CD4-positive, alpha-beta memory T cell (primary cell): ENCODE data around the gene HHEX. TPM values are rescaled to one million over a fixed set of nuclear protein-coding genes. Genes with fewer than 3 reads are reported as not detected.

ENCODE experiments used
- CTCF ChIA-PET: fragments of 350-600 bp; sonication (Branson Sonifier 250); formaldehyde crosslinking; loops from one replicate; lab custom pipeline; 2021; ENCODE audit warnings: inconsistent platforms; ENCODE audit not compliant: partially characterized antibody; lab: Charles Lee
- POLR2A ChIA-PET: fragments of 350-600 bp; sonication (Branson Sonifier 250); formaldehyde crosslinking; loops from one replicate; lab custom pipeline; 2021; ENCODE audit not compliant: partially characterized antibody; lab: Charles Lee
- DNase-seq, 5 donors: peaks; one replicate each; pipeline versions ENCODE4 v3.0.0 to v3.0.0-alpha.2; 2020 to 2022; ENCODE audit warnings: mixed read lengths in 1 of 5
- H3K27ac ChIP-seq: one replicate; pipeline ENCODE4 v1.7.0; 2013; ENCODE audit warnings: low read depth, low read length
- H3K27me3 ChIP-seq: 2 replicates; pipeline ENCODE4 v1.7.0; 2013; ENCODE audit warnings: mild to moderate bottlenecking, low read length, moderate library complexity; ENCODE audit not compliant: insufficient read depth
- H3K36me3 ChIP-seq: 2 replicates; pipeline ENCODE4 v1.7.0; 2013; ENCODE audit warnings: mild to moderate bottlenecking, low read length, moderate library complexity; ENCODE audit not compliant: insufficient read depth
- H3K4me1 ChIP-seq: 2 replicates; pipeline ENCODE4 v1.7.0; 2013; ENCODE audit warnings: mild to moderate bottlenecking, low read length, moderate library complexity; ENCODE audit not compliant: insufficient read depth
- H3K4me3 ChIP-seq, 2 donors: one replicate each; pipeline ENCODE4 v1.7.0; 2013; ENCODE audit warnings: low read length in 2 of 2, mild to moderate bottlenecking in 1 of 2
- H3K9me3 ChIP-seq, 2 donors: one replicate each; pipeline ENCODE4 v1.7.0; 2013; ENCODE audit warnings: low read length in 2 of 2, control low read depth in 1 of 2; ENCODE audit not compliant: control insufficient read depth in 1 of 2
- H3K27ac Mint-ChIP-seq, 7 donors: one replicate each; pipeline ENCODE4 v1.8.0; 2020 to 2021; ENCODE audit warnings: mixed read lengths in 7 of 7, mild to moderate bottlenecking in 6 of 7, inconsistent platforms in 3 of 7, moderate library complexity in 3 of 7
- H3K27me3 Mint-ChIP-seq, 2 donors: one replicate each; pipeline ENCODE4 v1.8.0; 2020 to 2021; ENCODE audit warnings: mixed read lengths in 2 of 2
- H3K36me3 Mint-ChIP-seq, 2 donors: one replicate each; pipeline ENCODE4 v1.8.0; 2020 to 2021; ENCODE audit warnings: mixed read lengths in 2 of 2, inconsistent platforms in 1 of 2, mild to moderate bottlenecking in 1 of 2
- H3K4me1 Mint-ChIP-seq, 4 donors: one replicate each; pipeline ENCODE4 v1.8.0; 2020 to 2021; ENCODE audit warnings: mixed read lengths in 4 of 4, mild to moderate bottlenecking in 1 of 4
- H3K4me3 Mint-ChIP-seq, 8 donors: one replicate each; pipeline ENCODE4 v1.8.0; 2020 to 2021; ENCODE audit warnings: mixed read lengths in 8 of 8, mild to moderate bottlenecking in 7 of 8, moderate library complexity in 6 of 8, inconsistent platforms in 3 of 8
- H3K9me3 Mint-ChIP-seq, 8 donors: one replicate each; pipeline ENCODE4 v1.8.0; 2020 to 2021; ENCODE audit warnings: mixed read lengths in 8 of 8, mild to moderate bottlenecking in 5 of 8, inconsistent platforms in 3 of 8, moderate library complexity in 1 of 8
- intact Hi-C: fragments of 100-400 bp; cut with micrococcal nuclease; formaldehyde crosslinking; loops from one replicate; pipeline ENCODE4 v1.15.1; 2023
- polyA plus RNA-seq, 2 donors: library from polyadenylated mRNA; unstranded; fragments of 300-500 nt; fragmentation: Illumina TruSeq; gene quantifications; one replicate each; pipeline ENCODE4 v1.2.3, GENCODE V29; 2021
- total RNA-seq, 2 experiments: library from RNA; stranded (reverse); gene quantifications; one replicate each; pipeline ENCODE4 v1.2.3, GENCODE V29; 2021

The HHEX gene
- total and polyA plus RNA-seq, 4 experiments from 2014 or later: 0.32 to 1.2 (median 0.98) TPM; not detected in 1

GRCh38 chr10:92692697-92693533 lies 3.2 kb downstream of the HHEX start:
- Histone ChIP-seq H3K27me3 (peaks cover 40% of the 10 kb centered on the region), H3K9me3 (no peaks in the 10 kb centered on the region), H3K4me3 (peak overlapping the region in 1 of 2 donors; percentile 29), H3K36me3 (no peaks in the 10 kb centered on the region), H3K27ac (no peak overlapping the region), H3K4me1 (peaks cover 27% of the 10 kb centered on the region)
- Mint-ChIP-seq H3K27ac (no peak overlapping the region), H3K4me1 (peaks cover 11 to 40% (median 30%) of the 10 kb centered on the region in 4 donors), H3K27me3 (peaks cover 30 to 61% of the 10 kb centered on the region in 2 donors), H3K4me3 (peak overlapping the region in 5 of 8 donors; percentile 36 to 60 (median 47)), H3K36me3 (peaks cover 0 to 1% of the 10 kb centered on the region in 2 donors), H3K9me3 (peaks cover 0 to 5% (median 0%) of the 10 kb centered on the region in 8 donors)
- no peak for DNase-seq
- ChIA-PET POLR2A (no interaction called here), CTCF (no interaction called here)
- intact Hi-C loops: loop anchor here (5.0 to 10.0 kb wide), 2 partner anchors 101 to 152 kb away; partner anchors contain the start of genes EXOC6 and KIF11

GRCh38 chr10:92693534-92693893 lies 3.8 kb downstream of the HHEX start:
- ChIA-PET POLR2A (no interaction called here), CTCF (no interaction called here)
- Histone ChIP-seq H3K4me3 (no peak overlapping the region), H3K4me1 (peaks cover 31% of the 10 kb centered on the region), H3K27me3 (peaks cover 40% of the 10 kb centered on the region), H3K9me3 (no peaks in the 10 kb centered on the region), H3K27ac (no peak overlapping the region), H3K36me3 (no peaks in the 10 kb centered on the region)
- intact Hi-C loops: loop anchor here (5.0 to 10.0 kb wide), 2 partner anchors 101 to 151 kb away; partner anchors contain the start of genes EXOC6 and KIF11
- Mint-ChIP-seq H3K4me3 (no peak overlapping the region), H3K4me1 (peaks cover 16 to 42% (median 34%) of the 10 kb centered on the region in 4 donors), H3K9me3 (peaks cover 0 to 5% (median 0%) of the 10 kb centered on the region in 8 donors), H3K36me3 (peaks cover 0 to 1% of the 10 kb centered on the region in 2 donors), H3K27ac (no peak overlapping the region), H3K27me3 (peaks cover 29 to 60% of the 10 kb centered on the region in 2 donors)
- no peak for DNase-seq

GRCh38 chr10:92695679-92696605 lies 6.2 kb downstream of the HHEX start:
- peak overlapping the region in 1 of 7 donors; percentile 11 for H3K27ac Mint-ChIP-seq
- intact Hi-C loops: loop anchor here (10.0 kb wide), 1 partner anchor 149 kb away; the partner anchor contains the start of gene EXOC6
- H3K4me1 ChIP-seq: peaks cover 32% of the 10 kb centered on the region
- ChIA-PET CTCF (no interaction called here), POLR2A (no interaction called here)
- peaks cover 0 to 1% of the 10 kb centered on the region in 2 donors for H3K36me3 Mint-ChIP-seq
- H3K4me3 Mint-ChIP-seq: no peak overlapping the region
- no peak overlapping the region for H3K27ac ChIP-seq
- peaks cover 21 to 47% (median 38%) of the 10 kb centered on the region in 4 donors for H3K4me1 Mint-ChIP-seq
- no peak overlapping the region for H3K4me3 ChIP-seq
- no peaks in the 10 kb centered on the region for H3K36me3 ChIP-seq
- no peak for DNase-seq
- peaks cover 28% of the 10 kb centered on the region for H3K27me3 ChIP-seq
- no peaks in the 10 kb centered on the region for H3K9me3 ChIP-seq
- H3K27me3 Mint-ChIP-seq: peaks cover 25 to 61% of the 10 kb centered on the region in 2 donors
- peaks cover 0 to 5% (median 0%) of the 10 kb centered on the region in 8 donors for H3K9me3 Mint-ChIP-seq

GRCh38 chr10:92696606-92697383 lies 7.0 kb downstream of the HHEX start:
- Mint-ChIP-seq H3K4me3 (peak overlapping the region in 1 of 8 donors; percentile 16), H3K27ac (peak overlapping the region in 1 of 7 donors; percentile 11), H3K27me3 (peaks cover 27 to 63% of the 10 kb centered on the region in 2 donors), H3K36me3 (peaks cover 0 to 1% of the 10 kb centered on the region in 2 donors), H3K9me3 (peaks cover 0 to 4% (median 0%) of the 10 kb centered on the region in 8 donors), H3K4me1 (peaks cover 24 to 46% (median 34%) of the 10 kb centered on the region in 4 donors)
- no peak for DNase-seq
- H3K4me1 ChIP-seq: peaks cover 24% of the 10 kb centered on the region
- no peak overlapping the region for H3K27ac ChIP-seq
- CTCF ChIA-PET: no interaction called here
- H3K36me3 ChIP-seq: no peaks in the 10 kb centered on the region
- H3K9me3 ChIP-seq: no peaks in the 10 kb centered on the region
- no peak overlapping the region for H3K4me3 ChIP-seq
- intact Hi-C loops: loop anchor here (10.0 kb wide), 1 partner anchor 148 kb away; the partner anchor contains the start of gene EXOC6
- H3K27me3 ChIP-seq: peaks cover 20% of the 10 kb centered on the region
- POLR2A ChIA-PET: no interaction called here

- Mint-ChIP-seq H3K36me3 (no peaks in the 10 kb centered on the region), H3K27me3 (peaks cover 24 to 61% of the 10 kb centered on the region in 2 donors), H3K4me1 (peaks cover 17 to 35% (median 26%) of the 10 kb centered on the region in 4 donors), H3K27ac (peak overlapping the region in 1 of 7 donors; percentile 0), H3K9me3 (no peaks in the 10 kb centered on the region), H3K4me3 (peak overlapping the region in 7 of 8 donors; percentile 21 to 81 (median 37))
- no peaks in the 10 kb centered on the region for H3K36me3 ChIP-seq
- CTCF ChIA-PET: no interaction called here
- intact Hi-C loops: loop anchor here (10.0 kb wide), 1 partner anchor 147 kb away; the partner anchor contains the start of gene EXOC6
- H3K4me3 ChIP-seq: no peak overlapping the region
- H3K9me3 ChIP-seq: no peaks in the 10 kb centered on the region
- peaks cover 11% of the 10 kb centered on the region for H3K27me3 ChIP-seq
- peak in 3 of 5 donors; percentile 13 to 19 (median 17) for DNase-seq
- peaks cover 20% of the 10 kb centered on the region for H3K4me1 ChIP-seq
- POLR2A ChIA-PET: interaction anchor here (2.5 kb wide), 1 partner anchor 8 kb away, joined by 9 read pairs; the partner anchor contains the start of gene HHEX
- H3K27ac ChIP-seq: no peak overlapping the region
These were observed 8.1 kb downstream of the HHEX start for GRCh38 chr10:92697663-92698511.

GRCh38 chr10:92699193-92699517 lies 9.4 kb downstream of the HHEX start:
- H3K4me3 Mint-ChIP-seq: peak overlapping the region; percentile 79 to 90 (median 86)
- H3K4me1 ChIP-seq: peaks cover 20% of the 10 kb centered on the region
- H3K36me3 Mint-ChIP-seq: no peaks in the 10 kb centered on the region
- no peak for DNase-seq
- H3K27ac Mint-ChIP-seq: peak overlapping the region in 1 of 7 donors; percentile 57
- no peaks in the 10 kb centered on the region for H3K9me3 ChIP-seq
- H3K4me1 Mint-ChIP-seq: peaks cover 17 to 35% (median 26%) of the 10 kb centered on the region in 4 donors
- peak overlapping the region; percentile 26 to 43 for H3K4me3 ChIP-seq
- H3K36me3 ChIP-seq: no peaks in the 10 kb centered on the region
- ChIA-PET POLR2A (interaction anchor here (2.5 kb wide), 1 partner anchor 9 kb away, joined by 9 read pairs; the partner anchor contains the start of gene HHEX), CTCF (no interaction called here)
- peaks cover 8% of the 10 kb centered on the region for H3K27me3 ChIP-seq
- intact Hi-C loops: loop anchor here (10.0 kb wide), 1 partner anchor 146 kb away; the partner anchor contains the start of gene EXOC6
- no peaks in the 10 kb centered on the region for H3K9me3 Mint-ChIP-seq
- no peak overlapping the region for H3K27ac ChIP-seq
- peaks cover 28 to 66% of the 10 kb centered on the region in 2 donors for H3K27me3 Mint-ChIP-seq
